ENCODE results near the gene CDH20.
"Not testable (repeated sequence)": the region's sequence is repeated elsewhere in the genome, so short reads cannot be mapped to it uniquely, and the experiment has no call there.

Gene CDH20

DNA sequence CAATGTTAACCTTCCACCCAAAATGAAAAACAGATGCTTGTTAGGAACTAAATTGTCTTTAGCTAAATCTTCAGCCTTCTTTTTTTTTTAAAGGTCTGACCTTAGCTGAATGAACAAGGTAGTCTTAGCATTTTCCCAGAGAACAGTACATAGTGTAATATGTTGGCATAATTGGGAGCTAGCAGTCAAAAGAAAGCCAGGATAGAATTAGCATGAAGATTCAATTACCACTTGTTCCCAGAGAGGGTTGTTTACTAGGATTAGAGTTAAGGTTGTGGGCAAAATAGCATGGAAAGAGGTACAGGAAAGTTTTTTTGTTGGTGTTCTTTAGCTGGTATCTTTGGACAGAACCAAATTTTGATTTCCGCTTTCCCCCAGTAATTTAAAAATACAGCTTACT, 6.9 kb downstream of the CDH20 start:
- no peak for DNase-seq

DNA sequence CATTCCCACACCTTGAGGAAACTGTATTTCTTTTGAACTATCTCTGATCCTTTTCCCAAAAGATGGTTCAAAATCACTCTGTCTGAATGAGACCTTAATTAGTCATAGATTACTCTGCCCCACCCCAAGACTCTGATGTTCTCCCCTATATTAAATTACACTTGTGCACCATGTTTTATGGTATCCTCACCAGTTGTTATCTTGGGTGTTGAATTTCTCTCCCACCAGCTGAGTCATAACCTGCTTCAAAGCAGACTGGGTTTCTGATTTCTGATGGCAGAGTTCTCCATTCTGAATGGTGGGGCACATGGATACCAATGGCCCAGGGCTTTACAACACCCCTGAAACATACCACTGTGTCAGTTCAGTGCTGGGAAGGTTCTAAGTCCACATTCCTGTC, 15.0 kb downstream of the CDH20 start:
- no peak for DNase-seq

DNA sequence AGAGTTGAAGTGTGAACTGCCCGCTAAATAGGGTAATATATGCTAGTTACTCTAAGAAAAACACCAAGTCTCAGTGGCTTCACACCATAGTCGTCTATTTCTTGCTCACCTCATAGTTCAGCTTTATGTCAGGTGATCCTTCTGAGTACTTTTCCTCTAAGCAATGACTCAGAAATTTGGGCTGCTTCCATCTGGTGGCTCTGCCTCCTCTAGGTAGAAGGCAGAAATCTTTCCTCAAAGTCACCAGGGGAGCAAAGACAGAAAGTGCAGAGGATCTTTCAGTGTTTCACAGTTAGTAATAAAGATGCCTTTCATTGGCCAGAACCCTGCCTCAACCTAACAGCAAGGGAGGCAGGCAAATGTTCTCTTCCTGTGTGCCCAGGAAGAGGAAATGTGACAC, 17.3 kb downstream of the CDH20 start:
- no peak for DNase-seq

DNA sequence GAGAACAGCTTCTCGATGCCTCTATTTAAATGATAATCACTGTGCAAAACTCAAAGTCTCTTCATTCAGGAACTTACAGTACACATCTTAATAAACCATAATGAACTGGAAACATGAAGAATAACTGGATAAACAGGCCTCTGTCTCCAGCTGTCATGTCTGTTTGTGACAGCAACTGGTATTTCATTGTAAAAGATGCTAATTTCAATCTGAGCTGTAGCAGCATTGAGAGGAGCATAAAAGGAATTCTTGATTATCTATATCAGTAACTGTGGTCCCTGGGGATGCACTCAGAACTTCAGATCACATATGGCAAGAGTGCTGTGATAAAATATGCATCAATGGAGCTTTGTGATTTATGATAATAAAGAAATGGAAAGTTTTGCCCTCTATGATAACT, 18.8 kb downstream of the CDH20 start:
- DNase-seq: no peak

DNA sequence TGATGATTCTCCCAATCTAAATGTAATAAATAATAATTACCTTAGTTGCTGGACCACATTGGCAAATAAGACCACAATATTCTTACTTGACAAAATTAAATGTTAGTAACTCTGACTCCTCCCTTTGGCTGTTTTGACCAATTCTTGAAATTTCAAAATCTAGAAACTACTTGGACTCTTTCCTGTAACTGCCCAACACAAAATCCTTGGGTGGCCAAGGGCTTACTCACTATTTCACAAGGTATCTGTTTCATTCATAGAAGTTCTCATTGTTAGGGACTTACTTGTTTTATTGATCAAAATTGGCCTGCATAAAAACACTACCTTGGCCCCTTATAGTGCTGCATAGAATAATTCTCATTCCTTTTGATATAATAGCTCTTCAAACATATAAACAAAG, 19.4 kb downstream of the CDH20 start:
- no peak for DNase-seq

DNA sequence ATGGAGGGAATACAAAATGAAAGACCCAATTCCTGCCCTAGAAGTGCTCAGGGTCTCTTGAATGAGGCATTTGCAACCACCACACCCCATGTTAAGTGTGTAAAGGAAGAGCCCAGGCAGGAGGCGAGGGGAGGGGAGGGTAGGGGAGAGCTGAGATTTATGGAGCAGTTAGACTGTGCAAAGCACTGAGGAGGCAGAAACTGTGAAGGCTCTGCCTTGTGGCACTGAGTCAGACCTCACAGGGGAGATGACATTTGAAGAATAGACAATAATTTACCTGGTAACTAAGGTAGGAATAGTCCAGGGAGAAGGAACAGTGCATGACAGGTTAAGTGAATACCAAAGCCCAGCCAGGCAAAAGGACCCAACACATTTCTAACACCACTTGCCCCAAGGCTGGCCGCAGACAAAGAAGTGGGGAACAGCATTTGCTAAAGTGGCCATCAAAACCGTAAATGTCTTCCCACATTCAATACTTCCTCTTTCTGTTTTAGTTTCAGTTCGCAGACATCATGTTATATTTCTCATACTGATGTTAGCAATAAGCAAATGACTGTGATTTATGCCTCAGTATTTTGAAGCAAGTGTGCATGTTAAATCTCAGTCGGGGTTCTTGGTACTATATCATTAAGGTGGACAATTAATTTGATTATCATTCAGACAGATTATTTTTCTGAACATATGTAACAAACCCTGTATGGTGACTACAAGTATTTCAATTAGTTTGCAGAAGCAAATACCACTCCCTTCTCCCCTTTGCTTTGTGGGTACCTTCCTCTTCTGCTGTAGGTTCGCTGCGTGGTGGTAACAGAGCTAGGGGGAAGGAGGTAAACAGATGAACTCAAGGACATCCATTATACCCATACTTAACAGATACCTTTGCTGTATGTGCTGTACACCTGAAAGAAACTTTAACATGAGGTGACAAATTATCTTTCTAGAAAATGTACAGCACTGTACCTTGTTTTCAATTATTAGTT, 27.5 kb downstream of the CDH20 start:
- no peak for DNase-seq

DNA sequence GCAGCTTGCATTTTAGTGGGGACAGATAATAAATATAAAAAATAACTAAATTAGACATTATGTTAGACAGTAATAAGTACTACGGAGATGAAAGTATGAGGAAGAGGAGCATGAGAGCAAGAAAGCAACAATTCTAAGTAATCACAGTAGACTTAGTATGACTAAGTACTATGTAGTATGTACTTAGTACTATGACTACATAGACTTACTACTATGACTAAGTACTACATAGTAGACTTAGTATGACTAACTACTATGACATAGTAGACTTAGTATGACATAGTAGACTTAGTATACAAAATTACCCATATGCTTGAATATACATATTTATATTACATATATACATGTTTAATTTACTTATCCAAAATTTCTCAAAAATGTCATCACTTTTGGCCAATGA, 29.3 kb downstream of the CDH20 start:
- DNase-seq: no peak

DNA sequence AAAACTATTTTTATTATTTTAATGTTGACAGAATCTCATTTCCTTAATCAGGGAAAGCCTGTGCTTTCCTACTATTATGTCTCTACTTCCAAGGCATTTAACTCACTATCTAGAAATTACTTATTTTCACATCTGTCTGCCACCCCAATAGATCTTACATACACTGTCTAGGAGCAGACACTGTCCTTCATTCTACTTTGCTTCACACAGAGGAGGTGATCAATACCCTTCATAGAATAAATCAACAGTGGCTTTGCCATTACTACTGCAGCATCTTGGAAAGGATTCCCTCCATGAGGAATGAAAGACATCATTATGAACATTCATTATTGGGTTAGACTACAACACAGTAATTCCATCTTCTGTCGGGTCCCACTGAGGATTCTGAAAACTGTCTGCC, 31.7 kb downstream of the CDH20 start:
- DNase-seq: no peak

DNA sequence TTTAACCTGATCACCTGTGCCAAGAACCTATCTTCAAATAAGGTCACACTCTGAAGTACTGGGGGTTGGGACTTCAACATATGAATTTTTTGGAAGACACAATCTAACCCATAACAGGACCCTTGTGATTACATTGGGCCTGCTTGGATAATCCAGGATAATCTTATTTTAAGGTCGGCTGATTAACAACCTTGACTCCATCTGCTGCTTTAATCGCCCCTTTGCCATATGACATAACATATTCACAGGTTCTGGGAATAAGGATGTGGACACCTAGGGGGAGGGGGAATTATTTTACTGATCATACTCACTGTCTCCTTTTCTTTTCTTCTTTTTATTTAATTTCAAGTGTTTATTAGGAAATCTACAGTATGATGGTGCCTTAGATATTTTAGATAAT, 34.8 kb downstream of the CDH20 start:
- DNase-seq: no peak

DNA sequence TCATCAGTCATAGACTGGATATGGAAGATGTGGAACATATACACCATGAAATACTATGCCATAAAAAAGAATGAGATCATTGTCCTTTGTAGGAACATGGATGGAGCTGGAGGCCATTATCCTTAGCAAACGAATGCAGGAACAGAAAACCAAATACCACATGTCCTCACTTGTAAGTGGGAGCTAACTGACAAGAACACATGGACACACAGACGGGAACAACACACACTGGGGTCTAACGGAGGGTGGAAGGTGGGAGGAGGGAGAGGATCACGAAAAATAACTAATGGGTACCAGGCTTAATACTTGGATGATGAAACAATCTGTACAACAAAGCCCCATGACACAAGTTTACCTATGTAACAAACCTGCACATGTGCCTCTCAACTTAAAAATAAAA, 36.4 kb downstream of the CDH20 start:
- not testable (repeated sequence) for DNase-seq

DNA sequence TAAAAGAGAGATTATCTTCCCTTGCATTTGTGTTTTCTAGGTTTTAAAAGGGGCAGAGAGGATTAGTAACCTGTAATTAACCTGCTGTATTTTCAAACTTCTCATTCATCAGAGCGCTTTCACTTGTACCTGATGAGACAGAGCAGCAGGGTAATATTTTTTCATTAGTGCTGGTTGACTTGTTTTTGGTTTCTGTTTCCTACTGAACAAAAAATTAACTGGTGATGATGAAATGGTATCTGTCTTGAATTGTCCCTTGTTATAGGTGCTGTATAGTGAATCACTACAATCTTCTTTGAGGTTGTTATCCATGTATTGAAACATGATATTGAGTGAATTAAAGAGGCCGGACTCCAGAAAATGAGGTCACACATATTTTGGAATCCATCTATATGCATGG, 37.9 kb downstream of the CDH20 start:
- no peak for DNase-seq

DNA sequence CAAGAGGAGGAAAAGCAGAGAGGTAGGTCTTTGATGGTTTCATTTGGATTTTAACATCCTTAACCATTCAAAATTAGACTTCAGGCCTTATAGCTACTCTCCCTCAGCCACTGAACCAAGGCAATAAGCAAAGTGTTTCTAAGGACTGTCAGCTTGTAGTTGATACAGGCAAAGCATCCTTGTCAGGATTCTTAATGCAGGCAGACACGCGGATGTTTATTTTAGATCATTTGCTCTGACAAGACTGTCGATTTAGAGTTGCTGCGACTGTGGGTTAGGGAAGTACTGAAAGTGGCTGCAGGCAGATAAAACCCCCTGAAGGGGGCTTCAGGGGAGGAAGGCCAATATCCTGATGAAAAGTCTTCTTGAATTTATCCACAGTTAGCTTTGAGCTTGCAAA, 46.6 kb downstream of the CDH20 start:
- DNase-seq: no peak

DNA sequence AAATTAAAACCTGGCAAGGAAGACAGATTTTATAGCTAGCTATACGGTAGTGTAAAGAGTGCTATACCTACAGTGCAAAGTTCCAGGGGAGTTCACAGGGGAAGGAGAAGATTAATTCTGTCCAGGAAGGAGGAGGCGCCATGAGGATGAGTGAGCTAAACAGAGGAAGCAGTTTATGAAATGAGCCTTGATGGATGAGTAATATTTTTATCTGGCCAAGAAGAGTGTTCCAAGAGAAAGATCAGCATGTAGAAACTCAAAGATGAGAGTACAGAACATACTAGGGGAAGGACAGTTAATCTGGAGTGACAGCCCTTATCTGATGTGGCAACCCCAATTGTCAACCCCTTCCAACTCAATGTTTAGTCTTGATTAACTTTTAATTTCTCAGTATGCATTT, 54.8 kb downstream of the CDH20 start:
- DNase-seq: no peak

DNA sequence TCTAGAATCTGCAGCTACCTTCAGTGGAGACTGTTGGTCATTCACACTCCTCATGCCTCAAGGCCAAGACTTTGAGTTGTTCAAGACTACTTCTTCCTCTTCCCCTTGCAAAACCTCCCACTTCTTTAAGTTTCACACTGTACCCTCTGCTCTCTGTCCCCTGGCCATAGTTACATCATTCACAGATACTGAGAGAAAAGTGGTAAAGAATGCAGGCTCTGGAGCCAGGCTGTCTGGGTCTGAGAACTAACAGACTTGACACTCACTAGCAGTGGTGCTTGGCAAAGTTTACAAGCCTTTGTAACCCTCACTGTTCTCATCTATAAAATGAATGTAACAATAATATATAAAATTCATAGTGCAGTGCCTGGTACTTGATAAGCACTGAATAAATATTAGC, 61.8 kb downstream of the CDH20 start:
- no peak for DNase-seq

DNA sequence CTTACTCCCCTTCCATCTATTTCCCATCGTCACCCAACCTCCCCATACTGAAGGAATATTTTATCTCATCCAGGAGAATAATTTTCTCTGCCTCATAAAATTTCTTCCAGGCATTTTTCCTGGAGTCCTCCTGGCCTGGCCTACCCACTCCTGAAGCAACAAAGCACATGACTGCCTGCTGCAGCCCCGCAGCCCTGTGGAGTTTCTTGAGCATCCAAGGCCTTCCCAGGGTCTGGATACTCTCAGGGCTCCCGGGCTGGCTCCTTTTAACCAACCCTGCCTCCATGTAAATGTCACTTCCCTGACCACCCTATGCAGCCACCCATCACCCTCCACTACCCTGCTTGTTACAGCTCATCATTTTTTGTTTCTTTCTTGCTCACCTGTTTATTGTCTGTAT, 64.0 kb downstream of the CDH20 start:
- no peak for DNase-seq

DNA sequence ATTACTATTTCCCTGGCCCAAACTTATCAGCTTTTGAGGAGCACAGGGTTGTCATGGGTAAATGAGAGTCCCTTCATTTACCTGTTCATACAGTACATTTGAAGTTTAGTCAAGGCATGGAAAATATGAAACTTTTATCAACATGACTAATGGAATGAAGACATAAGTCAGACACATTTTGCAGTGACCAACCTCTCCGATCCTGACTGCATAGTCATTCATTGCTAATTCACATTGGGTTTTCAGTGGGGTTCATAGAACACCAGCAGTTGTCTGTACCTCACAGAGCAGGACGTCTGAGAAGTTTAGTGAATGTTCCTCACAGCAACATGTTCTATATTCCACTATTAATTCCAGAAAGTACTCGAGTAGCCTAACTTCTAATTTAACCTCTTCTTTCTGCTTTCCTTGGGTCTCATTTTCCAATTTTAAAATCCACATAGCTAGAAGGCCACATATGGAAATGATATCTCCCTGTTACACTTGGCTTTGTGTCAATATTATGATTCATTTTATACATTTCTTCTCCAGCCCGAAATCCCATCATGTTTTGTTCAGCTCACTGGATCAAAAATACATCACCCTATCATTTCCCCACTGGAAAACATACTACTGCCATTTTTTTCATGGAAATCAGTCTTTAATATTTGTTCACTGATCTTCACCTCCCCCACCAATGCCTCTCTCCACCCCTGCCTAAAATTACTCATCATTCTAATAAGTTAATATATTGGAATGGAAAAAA, 65.9 kb downstream of the CDH20 start:
- DNase-seq: no peak

DNA sequence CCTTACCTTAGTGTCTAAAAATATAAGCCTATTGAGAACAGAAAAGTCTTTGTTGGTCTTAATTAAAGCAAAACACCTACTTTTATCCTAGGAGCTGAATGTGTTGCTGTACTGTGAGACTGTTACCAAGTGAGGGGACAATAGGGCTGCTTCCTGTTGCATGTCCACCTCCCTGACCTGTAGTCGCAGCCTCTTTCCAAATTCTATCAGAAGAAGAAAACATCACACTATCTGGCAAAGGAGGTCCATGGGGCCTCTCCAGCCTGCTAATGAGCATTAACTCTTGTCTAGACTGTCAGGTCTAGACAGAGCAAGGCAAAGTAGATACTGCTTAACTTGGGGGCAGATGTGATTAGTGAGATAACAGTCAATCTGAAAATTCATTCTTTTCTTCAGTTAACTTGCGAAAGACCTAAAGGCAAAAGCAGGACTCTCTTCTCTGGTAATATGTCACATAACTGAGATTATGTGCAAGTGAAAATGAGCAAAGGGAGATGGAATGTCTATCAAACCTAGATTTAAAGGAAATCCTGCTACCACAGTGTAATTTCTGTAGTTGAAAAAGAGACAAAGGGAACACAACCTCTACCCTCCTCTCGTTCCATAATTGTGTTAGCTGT, 66.9 kb downstream of the CDH20 start:
- DNase-seq: no peak

DNA sequence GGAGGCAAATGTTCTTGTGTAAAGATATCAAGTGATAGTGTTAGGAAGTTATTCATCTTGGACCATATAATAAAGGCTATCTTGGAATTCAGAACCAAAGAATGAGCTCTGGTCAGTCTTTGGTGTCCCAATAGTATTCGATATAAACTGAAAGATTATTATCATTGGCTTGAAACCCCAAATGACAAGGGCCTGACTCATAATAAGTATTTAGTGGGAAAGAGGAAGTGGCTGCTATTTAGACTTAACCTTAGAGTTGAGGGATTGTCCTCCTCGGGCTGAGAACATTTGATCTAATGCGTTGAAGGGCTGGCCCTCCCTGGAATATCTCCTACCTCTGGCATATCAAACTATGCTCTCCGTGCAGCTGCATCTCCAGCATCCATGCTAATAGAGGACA, 67.5 kb downstream of the CDH20 start:
- no peak for DNase-seq

DNA sequence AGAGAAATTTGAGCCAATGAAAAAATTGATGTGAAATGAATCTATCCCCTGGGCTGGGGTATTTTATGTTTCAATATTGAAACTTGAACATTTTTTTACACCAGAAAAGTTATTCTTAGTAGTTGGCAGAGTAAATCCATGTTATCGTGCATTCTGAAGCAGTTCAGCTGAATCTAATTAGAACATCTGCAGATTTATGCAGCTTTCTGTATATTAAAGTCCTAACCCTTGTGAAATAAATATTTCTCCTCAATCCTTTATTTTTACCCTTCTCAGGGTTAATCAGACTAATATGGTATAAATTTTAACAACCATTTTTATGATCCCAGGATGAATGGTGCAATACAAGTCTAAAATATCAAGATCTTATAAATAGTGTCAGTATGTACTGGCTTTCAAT, 69.5 kb downstream of the CDH20 start:
- no peak for DNase-seq

DNA sequence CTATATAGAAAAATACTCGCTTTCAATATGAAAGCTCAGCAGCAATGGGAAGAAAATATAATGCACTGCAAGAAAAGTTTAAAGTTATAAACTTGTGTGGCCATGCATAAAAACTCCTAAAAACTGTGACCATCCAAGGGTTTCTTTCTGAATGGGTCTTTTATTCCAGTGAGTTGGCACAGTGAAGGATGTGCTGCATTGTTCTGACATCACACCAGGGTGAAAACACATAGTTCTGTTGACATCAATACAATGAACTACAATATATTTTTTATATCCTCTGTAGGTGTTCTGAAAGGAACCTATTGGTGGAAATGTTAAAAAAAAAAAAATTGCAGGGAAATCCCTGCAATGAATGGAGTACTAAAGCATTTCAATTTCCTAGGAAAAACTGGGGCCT, 80.2 kb downstream of the CDH20 start:
- DNase-seq: peak in 5 of 51 donors; percentile 19 to 69 (median 32)

DNA sequence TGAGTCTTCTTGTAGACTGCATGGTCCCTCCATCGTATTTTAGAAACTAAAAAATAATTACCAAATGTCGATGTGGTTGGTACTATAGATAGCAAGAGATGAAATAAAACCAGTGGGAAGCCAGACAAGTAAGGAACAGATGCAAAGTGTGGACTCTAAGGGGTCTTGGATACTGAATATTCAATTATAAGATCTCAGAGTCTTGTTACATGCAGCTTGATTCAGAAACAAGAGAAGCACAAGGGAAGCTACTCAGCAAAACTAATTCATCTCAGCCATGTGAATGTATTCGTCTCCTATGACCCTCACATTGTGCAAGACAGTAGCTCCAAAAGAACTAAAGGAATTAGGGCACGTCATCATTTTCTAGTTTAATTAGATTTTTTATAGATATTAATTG, 80.9 kb downstream of the CDH20 start:
- DNase-seq: no peak

DNA sequence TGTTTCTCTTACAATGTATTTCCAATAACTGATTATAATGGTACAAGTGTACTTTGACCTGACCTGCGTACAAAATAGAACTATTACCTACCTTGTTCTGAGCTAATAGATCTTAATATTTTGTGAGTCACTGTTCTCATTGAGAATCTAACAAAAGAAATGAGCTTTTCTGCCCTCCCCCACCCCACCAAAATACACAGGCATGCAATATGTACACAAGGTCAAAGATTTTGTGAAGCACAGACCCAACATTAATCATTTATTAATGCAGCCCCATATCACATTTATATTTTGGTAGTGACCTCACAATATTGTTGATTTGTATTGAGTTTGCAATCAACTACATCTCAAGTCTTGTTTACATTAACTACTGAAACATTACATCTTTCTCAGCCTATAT, 86.5 kb downstream of the CDH20 start:
- no peak for DNase-seq
